ENCODE measurements around the gene ZBTB3.
A peak's percentile ranks its signal among the peaks of the same experiment; 100 is the strongest.

The ZBTB3 gene

DNA sequence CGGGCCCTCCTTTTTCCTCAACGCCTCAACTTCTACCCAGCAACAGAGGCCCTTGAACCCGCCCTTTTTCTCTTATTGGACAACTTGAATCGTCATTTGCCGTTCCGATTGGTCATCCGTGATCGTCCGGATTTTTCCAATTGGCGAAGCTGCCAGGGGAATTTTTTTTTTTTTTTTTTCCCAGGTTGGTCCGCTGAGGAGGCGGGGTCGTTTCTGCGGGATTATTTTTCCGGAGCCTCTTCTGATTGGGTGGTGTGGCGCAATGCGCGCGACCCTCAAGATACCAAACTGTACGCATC lies 26.1 kb downstream of the ZBTB3 start:
- TF ChIP-seq SIN3A (IDR thresholded peaks at IDR 0.05; ENCODE audit: borderline replicate concordance, insufficient read depth, low read length) (no peak), TAF1 (IDR thresholded peaks at IDR 0.05; ENCODE audit: borderline replicate concordance, insufficient read depth, low read length) (no peak), POLR2AphosphoS5 (IDR thresholded peaks at IDR 0.05; ENCODE audit: low read depth, low read length) (no peak), FOXP2 (optimal IDR thresholded peaks at IDR 0.05; ENCODE audit: borderline replicate concordance, extremely low read depth, extremely low read length, insufficient read depth) (no peak)
- TF ChIP-seq, protein P1, sequence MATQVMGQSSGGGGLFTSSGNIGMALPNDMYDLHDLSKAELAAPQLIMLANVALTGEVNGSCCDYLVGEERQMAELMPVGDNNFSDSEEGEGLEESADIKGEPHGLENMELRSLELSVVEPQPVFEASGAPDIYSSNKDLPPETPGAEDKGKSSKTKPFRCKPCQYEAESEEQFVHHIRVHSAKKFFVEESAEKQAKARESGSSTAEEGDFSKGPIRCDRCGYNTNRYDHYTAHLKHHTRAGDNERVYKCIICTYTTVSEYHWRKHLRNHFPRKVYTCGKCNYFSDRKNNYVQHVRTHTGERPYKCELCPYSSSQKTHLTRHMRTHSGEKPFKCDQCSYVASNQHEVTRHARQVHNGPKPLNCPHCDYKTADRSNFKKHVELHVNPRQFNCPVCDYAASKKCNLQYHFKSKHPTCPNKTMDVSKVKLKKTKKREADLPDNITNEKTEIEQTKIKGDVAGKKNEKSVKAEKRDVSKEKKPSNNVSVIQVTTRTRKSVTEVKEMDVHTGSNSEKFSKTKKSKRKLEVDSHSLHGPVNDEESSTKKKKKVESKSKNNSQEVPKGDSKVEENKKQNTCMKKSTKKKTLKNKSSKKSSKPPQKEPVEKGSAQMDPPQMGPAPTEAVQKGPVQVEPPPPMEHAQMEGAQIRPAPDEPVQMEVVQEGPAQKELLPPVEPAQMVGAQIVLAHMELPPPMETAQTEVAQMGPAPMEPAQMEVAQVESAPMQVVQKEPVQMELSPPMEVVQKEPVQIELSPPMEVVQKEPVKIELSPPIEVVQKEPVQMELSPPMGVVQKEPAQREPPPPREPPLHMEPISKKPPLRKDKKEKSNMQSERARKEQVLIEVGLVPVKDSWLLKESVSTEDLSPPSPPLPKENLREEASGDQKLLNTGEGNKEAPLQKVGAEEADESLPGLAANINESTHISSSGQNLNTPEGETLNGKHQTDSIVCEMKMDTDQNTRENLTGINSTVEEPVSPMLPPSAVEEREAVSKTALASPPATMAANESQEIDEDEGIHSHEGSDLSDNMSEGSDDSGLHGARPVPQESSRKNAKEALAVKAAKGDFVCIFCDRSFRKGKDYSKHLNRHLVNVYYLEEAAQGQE (IDR thresholded peaks at IDR 0.05; ENCODE audit: insufficient read depth in 1 of 2, low read depth in 2 of 2, low read length in 2 of 2): no peak

DNA sequence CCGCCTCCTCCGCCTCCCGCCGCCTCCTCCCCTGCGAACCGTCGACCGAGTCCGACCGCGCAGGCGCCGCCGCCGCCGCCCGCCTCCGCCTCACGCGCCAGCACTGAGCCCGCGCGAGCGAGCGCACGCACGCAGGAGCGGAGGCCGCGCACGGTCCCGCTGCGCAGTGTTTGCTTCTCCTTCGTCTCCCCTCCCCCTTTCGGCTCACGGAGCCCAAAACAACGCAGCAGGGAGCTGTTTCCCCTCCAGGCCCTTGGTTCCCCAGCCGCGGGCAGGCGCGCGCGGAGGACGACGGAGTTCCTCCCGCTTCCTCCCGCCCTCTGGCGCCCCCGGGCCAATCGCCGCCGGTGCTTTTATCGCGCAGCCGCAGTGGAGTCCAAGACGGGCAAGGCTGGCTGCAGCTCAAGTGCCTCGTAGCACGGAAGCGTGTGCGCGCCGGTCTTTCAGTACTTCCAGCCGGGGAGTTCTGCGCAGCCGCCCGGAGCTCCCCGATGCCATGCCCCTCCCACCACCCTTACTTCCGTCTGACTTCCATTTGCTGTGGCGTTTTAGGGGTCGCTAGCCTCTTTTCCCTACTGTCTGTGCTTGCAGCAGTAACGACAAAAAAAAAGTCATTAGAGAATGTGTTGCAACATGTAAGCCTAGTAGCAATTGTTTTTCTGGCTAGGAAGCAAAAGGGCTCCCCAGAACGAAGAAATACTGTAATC lies 26.6 kb downstream of the ZBTB3 start, which contains the start of gene HNRNPUL2:
HNRNPUL2 (minus strand) TSS at position 293 of the 707 bp plus-strand sequence. CDS start 301 bp downstream, outside the sequence.
- TF ChIP-seq TAF1 (IDR thresholded peaks at IDR 0.05; ENCODE audit: borderline replicate concordance, insufficient read depth, low read length): 0 out of 2 replicates have a peak, but pooled peaks have one; percentile 68
- TF ChIP-seq, protein P1 (IDR thresholded peaks at IDR 0.05; ENCODE audit: insufficient read depth in 1 of 2, low read depth in 2 of 2, low read length in 2 of 2): peak in 1 of 2 experiments; percentile 3; a peak in 1 of 4 replicates
- TF ChIP-seq FOXP2 (optimal IDR thresholded peaks at IDR 0.05; ENCODE audit: borderline replicate concordance, extremely low read depth, extremely low read length, insufficient read depth): peak; percentile 80
- peak; percentile 84 for TF ChIP-seq POLR2AphosphoS5 (IDR thresholded peaks at IDR 0.05; ENCODE audit: low read depth, low read length)
- TF ChIP-seq SIN3A (IDR thresholded peaks at IDR 0.05; ENCODE audit: borderline replicate concordance, insufficient read depth, low read length): peak; percentile 41; the same call in 1 of the 2 replicates

DNA sequence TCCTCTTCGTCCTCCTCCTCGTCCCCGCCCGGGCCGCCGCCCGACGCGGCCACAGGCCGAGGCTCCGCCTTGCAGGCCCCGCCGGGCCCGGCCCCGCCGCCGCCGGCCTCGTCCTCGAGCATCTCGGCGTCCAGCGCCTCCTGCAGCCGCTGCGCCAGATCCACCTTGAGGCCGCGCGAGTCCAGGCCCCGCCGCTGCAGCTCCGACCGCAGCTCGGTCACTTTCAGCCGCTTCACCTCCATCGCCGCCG lies 27.1 kb downstream of the ZBTB3 start:
- TF ChIP-seq FOXP2 (optimal IDR thresholded peaks at IDR 0.05; ENCODE audit: borderline replicate concordance, extremely low read depth, extremely low read length, insufficient read depth) (no peak), TAF1 (IDR thresholded peaks at IDR 0.05; ENCODE audit: borderline replicate concordance, insufficient read depth, low read length) (no peak), POLR2AphosphoS5 (IDR thresholded peaks at IDR 0.05; ENCODE audit: low read depth, low read length) (no peak), SIN3A (IDR thresholded peaks at IDR 0.05; ENCODE audit: borderline replicate concordance, insufficient read depth, low read length) (no peak)
- TF ChIP-seq, protein P1 (IDR thresholded peaks at IDR 0.05; ENCODE audit: insufficient read depth in 1 of 2, low read depth in 2 of 2, low read length in 2 of 2): no peak

DNA sequence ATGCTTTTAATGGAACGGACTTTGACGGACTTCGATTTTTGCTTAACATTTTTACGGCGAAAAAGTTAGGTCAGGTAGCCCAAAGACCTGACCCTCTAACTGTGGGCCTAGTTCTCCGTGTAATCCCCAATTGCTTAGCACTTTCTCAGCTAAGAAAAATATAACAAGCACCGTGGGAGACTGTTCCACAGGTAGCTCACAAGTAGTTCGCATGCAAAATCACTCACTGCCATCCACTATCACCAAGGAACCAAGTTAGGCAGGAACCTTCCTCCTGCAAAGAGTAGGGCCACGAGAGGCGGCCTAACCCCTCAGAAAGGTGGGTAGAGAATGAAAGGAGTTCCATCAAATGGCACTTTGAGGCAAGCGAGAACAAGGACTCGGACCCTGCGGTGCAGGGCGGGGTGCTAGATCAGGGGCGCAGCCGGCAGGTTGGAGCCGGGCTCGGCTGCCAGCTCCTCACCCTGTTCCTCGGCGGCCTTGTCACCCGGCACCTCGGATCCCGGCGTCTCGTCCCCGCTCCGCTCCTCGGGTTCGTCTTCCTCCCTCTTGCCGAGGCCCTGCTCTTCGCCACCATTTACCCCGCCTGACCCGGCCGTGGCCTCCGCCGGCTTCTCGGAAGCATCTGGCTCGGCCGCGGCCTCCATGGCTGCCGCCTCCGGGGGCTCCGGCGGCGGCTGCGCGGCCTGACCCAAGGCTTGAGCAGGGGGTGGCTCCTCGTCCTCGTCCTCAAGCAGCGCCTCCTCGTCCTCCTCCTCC lies 27.6 kb downstream of the ZBTB3 start:
- TF ChIP-seq FOXP2 (optimal IDR thresholded peaks at IDR 0.05; ENCODE audit: borderline replicate concordance, extremely low read depth, extremely low read length, insufficient read depth) (no peak), TAF1 (IDR thresholded peaks at IDR 0.05; ENCODE audit: borderline replicate concordance, insufficient read depth, low read length) (no peak), POLR2AphosphoS5 (IDR thresholded peaks at IDR 0.05; ENCODE audit: low read depth, low read length) (no peak), SIN3A (IDR thresholded peaks at IDR 0.05; ENCODE audit: borderline replicate concordance, insufficient read depth, low read length) (no peak)
- TF ChIP-seq, protein P1 (IDR thresholded peaks at IDR 0.05; ENCODE audit: insufficient read depth in 1 of 2, low read depth in 2 of 2, low read length in 2 of 2): no peak
